Measurements from ENCODE around the gene RXRG. TPM values are rescaled to one million over a fixed set of nuclear protein-coding genes. Genes with fewer than 3 reads are reported as not detected.

RXRG gene
- total RNA-seq, 1 experiment from 2014 or later = not detected

DNA sequence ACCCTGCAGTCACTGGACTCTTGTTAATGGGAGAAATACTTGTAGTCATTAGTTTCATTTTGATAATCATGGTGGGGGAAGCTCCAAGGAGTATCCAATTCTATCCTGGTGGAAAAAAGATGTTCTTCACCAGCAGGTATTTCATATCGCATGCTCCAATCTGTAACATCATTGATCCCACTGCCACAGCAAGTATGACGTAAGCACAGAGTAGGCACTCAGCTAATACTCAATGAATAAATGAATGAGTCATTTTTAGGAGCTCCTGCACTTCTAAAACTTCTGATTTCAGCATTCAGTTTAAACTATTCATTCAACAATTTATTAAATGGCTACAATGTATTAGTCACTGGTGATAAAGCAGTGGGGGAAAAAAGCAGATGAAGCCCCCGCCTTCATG is 30.3 kb downstream of the RXRG start:
- H2AK5ac ChIP-seq (ENCODE audit: insufficient read length, low read length) = no peak overlapping the region
- no peak overlapping the region for H4K5ac ChIP-seq (ENCODE audit: insufficient read length, low read depth, low read length)
- H3K27me3 ChIP-seq (ENCODE audit: insufficient read depth, low read length) = no peaks in the 10 kb centered on the region
- no peak overlapping the region for H3T11ph ChIP-seq (ENCODE audit: low read length)
- H3K23me2 ChIP-seq (ENCODE audit: insufficient read length, low read depth, low read length, poor library complexity, severe bottlenecking) = no peaks in the 10 kb centered on the region
- no peak overlapping the region for H2BK5ac ChIP-seq (ENCODE audit: insufficient read length, low read length)
- no peak overlapping the region for H3K18ac ChIP-seq (ENCODE audit: insufficient read length, low read depth, low read length)
- DNase-seq = no peak
- Mint-ChIP-seq H3K4me3 (no peak overlapping the region), H3K27ac (no peak overlapping the region), H3K27me3 (ENCODE audit: low read depth) (peaks cover 12% of the 10 kb centered on the region), H3K36me3 (ENCODE audit: insufficient read depth in 1 of 3, low read depth in 3 of 3) (no peaks in the 10 kb centered on the region), H3K4me1 (no peaks in the 10 kb centered on the region), H3K9me3 (no peaks in the 10 kb centered on the region)
- H4K20me1 ChIP-seq (ENCODE audit: control insufficient read depth, insufficient read depth, insufficient read length) = no peaks in the 10 kb centered on the region
- no CpG with 5 or more reads among the region's 3 CpGs for WGBS (ENCODE audit: extremely low coverage, insufficient read length, low lambda C conversion rate)
- no peaks in the 10 kb centered on the region for H3K9me3 ChIP-seq (ENCODE audit: control insufficient read depth, low read depth, low read length)
- no peak overlapping the region for H3K23ac ChIP-seq (ENCODE audit: insufficient read length, low read depth, low read length)
- H2BK120ac ChIP-seq (ENCODE audit: low read depth, low read length, poor library complexity, severe bottlenecking) = no peak overlapping the region
- no peak overlapping the region for H3K4me2 ChIP-seq (ENCODE audit: insufficient read depth, insufficient read length, low read length)
- no peak overlapping the region for H3K56ac ChIP-seq (ENCODE audit: insufficient read length, low read depth, low read length)
- no peak overlapping the region for H3K14ac ChIP-seq (ENCODE audit: insufficient read depth, low read length)
- no peaks in the 10 kb centered on the region for H3K79me2 ChIP-seq (ENCODE audit: insufficient read depth, low read length)
- H3K79me1 ChIP-seq (ENCODE audit: insufficient read depth, low read depth, low read length, poor library complexity, severe bottlenecking) = no peaks in the 10 kb centered on the region
- H4K91ac ChIP-seq (ENCODE audit: insufficient read length, low read depth, low read length) = no peak overlapping the region
- H4K8ac ChIP-seq (replicated peaks; ENCODE audit: insufficient read length, low read depth, low read length) = no peak overlapping the region
- H3K4me1 ChIP-seq (ENCODE audit: insufficient read depth, low read length) = no peaks in the 10 kb centered on the region
- no peak overlapping the region for H3K4ac ChIP-seq (ENCODE audit: low read depth, low read length)
- H2AFZ ChIP-seq (ENCODE audit: low read length) = no peak overlapping the region
- H2BK20ac ChIP-seq (ENCODE audit: low read depth, low read length, poor library complexity, severe bottlenecking) = no peak overlapping the region
- H3K27ac ChIP-seq (ENCODE audit: insufficient read length, low read depth, low read length) = no peak overlapping the region
- H2BK12ac ChIP-seq (ENCODE audit: insufficient read length, low read depth, low read length) = no peak overlapping the region
- no peak overlapping the region for H2BK15ac ChIP-seq (ENCODE audit: low read depth, low read length)
- no peak overlapping the region for H3K9ac ChIP-seq (ENCODE audit: extremely low read depth, insufficient read length, low read length)
- TF ChIP-seq, protein P1, sequence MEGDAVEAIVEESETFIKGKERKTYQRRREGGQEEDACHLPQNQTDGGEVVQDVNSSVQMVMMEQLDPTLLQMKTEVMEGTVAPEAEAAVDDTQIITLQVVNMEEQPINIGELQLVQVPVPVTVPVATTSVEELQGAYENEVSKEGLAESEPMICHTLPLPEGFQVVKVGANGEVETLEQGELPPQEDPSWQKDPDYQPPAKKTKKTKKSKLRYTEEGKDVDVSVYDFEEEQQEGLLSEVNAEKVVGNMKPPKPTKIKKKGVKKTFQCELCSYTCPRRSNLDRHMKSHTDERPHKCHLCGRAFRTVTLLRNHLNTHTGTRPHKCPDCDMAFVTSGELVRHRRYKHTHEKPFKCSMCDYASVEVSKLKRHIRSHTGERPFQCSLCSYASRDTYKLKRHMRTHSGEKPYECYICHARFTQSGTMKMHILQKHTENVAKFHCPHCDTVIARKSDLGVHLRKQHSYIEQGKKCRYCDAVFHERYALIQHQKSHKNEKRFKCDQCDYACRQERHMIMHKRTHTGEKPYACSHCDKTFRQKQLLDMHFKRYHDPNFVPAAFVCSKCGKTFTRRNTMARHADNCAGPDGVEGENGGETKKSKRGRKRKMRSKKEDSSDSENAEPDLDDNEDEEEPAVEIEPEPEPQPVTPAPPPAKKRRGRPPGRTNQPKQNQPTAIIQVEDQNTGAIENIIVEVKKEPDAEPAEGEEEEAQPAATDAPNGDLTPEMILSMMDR (conservative IDR thresholded peaks at IDR 0.05) = no peak

Measured in H9 (cell line).